HepG2 (cell line): ENCODE results near the gene KCNT2. TPM values are rescaled to one million over a fixed set of nuclear protein-coding genes. Genes with fewer than 3 reads are reported as not detected.

Experiments used
- ADNP ChIP-seq: sonication (generic); formaldehyde crosslinking; IDR thresholded peaks from 2 replicates; pipeline ENCODE4 v1.4.0; 2020; ENCODE audit warnings: missing genetic modification reagents
- ATF2 ChIP-seq: sonication (generic); formaldehyde crosslinking; IDR thresholded peaks from 2 replicates; pipeline ENCODE4 v1.4.0; 2020; ENCODE audit warnings: missing genetic modification reagents
- CEBPB ChIP-seq: IDR thresholded peaks from 2 replicates; pipeline ENCODE4 v1.6.1; 2011; ENCODE audit warnings: low read depth, low read length, improper control_type of control experiment, borderline replicate concordance
- CEBPG ChIP-seq: IDR thresholded peaks from 2 replicates; pipeline ENCODE4 v1.6.1; 2016
- FOXP4 ChIP-seq: sonication (generic); formaldehyde crosslinking; IDR thresholded peaks from 2 replicates; pipeline ENCODE4 v1.4.0; 2020; ENCODE audit warnings: missing genetic modification reagents
- HNF4A ChIP-seq: sonication (generic); formaldehyde crosslinking; IDR thresholded peaks from 2 replicates; pipeline ENCODE4 v1.4.0; 2020; ENCODE audit warnings: missing genetic modification reagents
- HNRNPUL1 ChIP-seq: fragments of 200-400 bp; formaldehyde crosslinking; IDR thresholded peaks from 2 replicates; pipeline ENCODE4 v1.6.1; 2017; ENCODE audit warnings: low read depth, mild to moderate bottlenecking, low read length, moderate library complexity
- LCORL ChIP-seq, 2 experiments: fragments of 450-650 bp in 1 of 2; sonication (generic) in 1 of 2; formaldehyde crosslinking in 1 of 2; IDR thresholded peaks; 2 replicates each; pipeline versions ENCODE4 v1.5.0 to v1.6.1; 2017 to 2020; ENCODE audit warnings: antibody characterized with exemption in 1 of 2, missing genetic modification reagents in 1 of 2
- MIER2 ChIP-seq: IDR thresholded peaks from 2 replicates; pipeline ENCODE4 v1.6.1; 2016; ENCODE audit warnings: missing biosample characterization, missing genetic modification reagents
- MIXL1 ChIP-seq: IDR thresholded peaks from 2 replicates; pipeline ENCODE4 v1.6.1; 2016
- NCOR1 ChIP-seq: fragments of 200-600 bp; sonication (generic); IDR thresholded peaks from 2 replicates; pipeline ENCODE4 v1.7.0; 2017; ENCODE audit warnings: antibody characterized with exemption, low read length, borderline replicate concordance
- NR0B2 ChIP-seq: sonication (generic); formaldehyde crosslinking; IDR thresholded peaks from 2 replicates; pipeline ENCODE4 v1.4.0; 2020; ENCODE audit warnings: mild to moderate bottlenecking, missing genetic modification reagents
- NR2C2 ChIP-seq: sonication (generic); formaldehyde crosslinking; IDR thresholded peaks from 2 replicates; pipeline ENCODE4 v1.4.0; 2020; ENCODE audit warnings: missing genetic modification reagents, mild to moderate bottlenecking, moderate library complexity, borderline replicate concordance
- PATZ1 ChIP-seq: sonication (generic); formaldehyde crosslinking; IDR thresholded peaks from 2 replicates; pipeline ENCODE4 v1.4.0; 2020; ENCODE audit warnings: missing genetic modification reagents
- SMYD3 ChIP-seq: sonication (generic); formaldehyde crosslinking; IDR thresholded peaks from 2 replicates; pipeline ENCODE4 v1.8.1; 2023; ENCODE audit warnings: mild to moderate bottlenecking, missing genetic modification reagents
- SNAPC4 ChIP-seq: sonication (generic); formaldehyde crosslinking; IDR thresholded peaks from 2 replicates; pipeline ENCODE4 v1.4.0; 2020; ENCODE audit warnings: mild to moderate bottlenecking, missing genetic modification reagents
- SYNCRIP ChIP-seq: fragments of 200-400 bp; formaldehyde crosslinking; IDR thresholded peaks from 2 replicates; pipeline ENCODE4 v1.6.1; 2018; ENCODE audit warnings: mild to moderate bottlenecking, low read depth, low read length; ENCODE audit not compliant: insufficient read depth
- ZNF331 ChIP-seq: sonication (generic); formaldehyde crosslinking; IDR thresholded peaks from 2 replicates; pipeline ENCODE4 v1.4.0; 2020; ENCODE audit warnings: missing genetic modification reagents
- ZNF510 ChIP-seq: sonication (generic); formaldehyde crosslinking; IDR thresholded peaks from 2 replicates; pipeline ENCODE4 v1.4.0; 2020; ENCODE audit warnings: low read depth, mild to moderate bottlenecking, missing genetic modification reagents
- ZNF878 ChIP-seq: sonication (generic); formaldehyde crosslinking; IDR thresholded peaks from 2 replicates; pipeline ENCODE4 v1.8.1; 2023; ENCODE audit warnings: mild to moderate bottlenecking, missing genetic modification reagents, moderate library complexity
- polyA plus RNA-seq, 8 experiments: library from polyadenylated mRNA; depleted of rRNA in 3 of 8; stranded (reverse) in 7 of 8; unstranded in 1 of 8; fragments of >200 nt; fragmentation: Illumina TruSeq in 4 of 8; extraction: Trizol in 4 of 8; gene quantifications; 2 replicates each; pipeline versions ENCODE4 v1.2.1 to v1.2.3, GENCODE V29; 2011 to 2016; ENCODE audit warnings: low read depth in 4 of 8, missing spikeins in 1 of 8, mixed read lengths in 1 of 8; ENCODE audit not compliant: insufficient read depth in 1 of 8
- total RNA-seq, 5 experiments: library from RNA; depleted of rRNA; stranded (reverse); fragments of >200 nt; fragmentation: Illumina TruSeq; extraction: Trizol; gene quantifications; 2 replicates each; pipeline ENCODE4 v1.2.3, GENCODE V29; 2016; ENCODE audit warnings: low read depth in 1 of 5

The KCNT2 gene
- total and polyA plus RNA-seq, 2 of the 13 experiments (the other 11 are each of a cell fraction or from before 2014, with no cell fraction given): not detected

- TF ChIP-seq MIER2: 0 out of 2 replicates have a peak, but pooled peaks have one; percentile 35
- TF ChIP-seq CEBPG: peak; percentile 83
- TF ChIP-seq NCOR1: peak; percentile 62; the same call in 1 of the 2 replicates
- no peak for TF ChIP-seq ADNP (CRISPR knock-in tag)
- no peak for TF ChIP-seq SYNCRIP
- no peak for TF ChIP-seq ZNF510 (CRISPR knock-in tag)
- TF ChIP-seq MIXL1 (CRISPR knock-in tag): peak; percentile 97
- TF ChIP-seq LCORL (IDR thresholded peaks at IDR 0.05): peak; percentile 46; the same call in 1 of the 2 replicates
- TF ChIP-seq LCORL (CRISPR knock-in tag; IDR thresholded peaks at IDR 0.05): 0 out of 2 replicates have a peak, but pooled peaks have one; percentile 33
- TF ChIP-seq ZNF878 (CRISPR knock-in tag): peak; percentile 39; the same call in 1 of the 2 replicates
- TF ChIP-seq CEBPB: peak; percentile 70; the same call in 1 of the 2 replicates
- TF ChIP-seq SMYD3: no peak
- no peak for TF ChIP-seq NR0B2
- peak; percentile 92 for TF ChIP-seq ZNF331
- TF ChIP-seq HNRNPUL1: peak; percentile 51; the same call in 1 of the 2 replicates
- peak; percentile 48; the same call in 1 of the 2 replicates for TF ChIP-seq NR2C2 (CRISPR knock-in tag)
- TF ChIP-seq PATZ1 (CRISPR knock-in tag): peak; percentile 42; the same call in 1 of the 2 replicates
- TF ChIP-seq HNF4A (CRISPR knock-in tag): peak; percentile 86
- TF ChIP-seq FOXP4: peak; percentile 84
- TF ChIP-seq SNAPC4 (CRISPR knock-in tag): no peak
- peak; percentile 28; the same call in 1 of the 2 replicates for TF ChIP-seq ATF2 (CRISPR knock-in tag)
Observed at GRCh38 chr1:196438329-196438728, 169.9 kb downstream of the KCNT2 start (continued).
